PC-3 (cell line): Measurements from ENCODE around the gene PDX1.

ENCODE experiments used
- EZH2 ChIP-seq: fragments of 300-600 bp; sonication (generic); IDR thresholded peaks from one replicate; pipeline ENCODE4 v1.6.1; 2017; ENCODE audit warnings: antibody characterized with exemption, mild to moderate bottlenecking, low read length; ENCODE audit not compliant: unreplicated experiment
- TF ChIP-seq, protein P1 (sequence below): fragments of 300-600 bp; sonication (generic); conservative IDR thresholded peaks from 2 replicates; pipeline ENCODE4 v1.5.1; 2017; ENCODE audit warnings: antibody characterized with exemption, low read depth, mild to moderate bottlenecking, low read length

DNA sequence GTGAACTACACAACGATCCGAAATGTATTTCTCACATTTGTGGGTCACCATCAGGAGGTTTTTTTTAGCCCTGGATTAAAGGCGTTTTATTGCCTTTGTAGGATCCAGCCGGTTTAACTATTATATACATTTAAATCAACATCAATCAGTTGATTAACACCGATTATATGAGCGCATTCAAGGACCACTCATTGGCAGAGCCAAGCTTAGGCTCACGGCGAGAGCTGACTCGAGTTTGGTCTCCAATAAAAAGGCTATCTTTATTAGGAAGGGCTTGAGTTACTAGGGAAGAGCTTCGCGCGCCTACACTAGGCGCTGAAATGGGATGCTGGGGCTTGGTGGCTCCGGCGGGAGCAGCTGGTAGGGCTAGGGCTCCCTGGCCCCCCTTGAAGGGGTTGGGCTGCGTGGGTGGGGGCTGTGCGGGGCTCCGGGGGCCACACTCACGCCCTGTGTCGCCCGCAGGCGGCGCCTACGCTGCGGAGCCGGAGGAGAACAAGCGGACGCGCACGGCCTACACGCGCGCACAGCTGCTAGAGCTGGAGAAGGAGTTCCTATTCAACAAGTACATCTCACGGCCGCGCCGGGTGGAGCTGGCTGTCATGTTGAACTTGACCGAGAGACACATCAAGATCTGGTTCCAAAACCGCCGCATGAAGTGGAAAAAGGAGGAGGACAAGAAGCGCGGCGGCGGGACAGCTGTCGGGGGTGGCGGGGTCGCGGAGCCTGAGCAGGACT lies 4.2 kb downstream of the PDX1 start:
- TF ChIP-seq, protein P1, sequence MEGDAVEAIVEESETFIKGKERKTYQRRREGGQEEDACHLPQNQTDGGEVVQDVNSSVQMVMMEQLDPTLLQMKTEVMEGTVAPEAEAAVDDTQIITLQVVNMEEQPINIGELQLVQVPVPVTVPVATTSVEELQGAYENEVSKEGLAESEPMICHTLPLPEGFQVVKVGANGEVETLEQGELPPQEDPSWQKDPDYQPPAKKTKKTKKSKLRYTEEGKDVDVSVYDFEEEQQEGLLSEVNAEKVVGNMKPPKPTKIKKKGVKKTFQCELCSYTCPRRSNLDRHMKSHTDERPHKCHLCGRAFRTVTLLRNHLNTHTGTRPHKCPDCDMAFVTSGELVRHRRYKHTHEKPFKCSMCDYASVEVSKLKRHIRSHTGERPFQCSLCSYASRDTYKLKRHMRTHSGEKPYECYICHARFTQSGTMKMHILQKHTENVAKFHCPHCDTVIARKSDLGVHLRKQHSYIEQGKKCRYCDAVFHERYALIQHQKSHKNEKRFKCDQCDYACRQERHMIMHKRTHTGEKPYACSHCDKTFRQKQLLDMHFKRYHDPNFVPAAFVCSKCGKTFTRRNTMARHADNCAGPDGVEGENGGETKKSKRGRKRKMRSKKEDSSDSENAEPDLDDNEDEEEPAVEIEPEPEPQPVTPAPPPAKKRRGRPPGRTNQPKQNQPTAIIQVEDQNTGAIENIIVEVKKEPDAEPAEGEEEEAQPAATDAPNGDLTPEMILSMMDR: no peak
- TF ChIP-seq EZH2: no peak
